Skin of body (tissue), 3 donors: Measurements from ENCODE around the gene SIGLEC12. TPM values are rescaled to one million over a fixed set of nuclear protein-coding genes. Genes with fewer than 3 reads are reported as not detected.
"Not testable (repeated sequence)": the region's sequence is repeated elsewhere in the genome, so short reads cannot be mapped to it uniquely, and the experiment has no call there.

ENCODE experiments used
- DNase-seq: peaks from one replicate; lab custom pipeline; 2025; lab: John Stamatoyannopoulos, UW
- small RNA-seq: library from RNA; depleted of rRNA; stranded (forward); fragments of <200 nt; gene quantifications from one replicate; pipeline ENCODE3, GENCODE V24; 2014; ENCODE audit warnings: low replicate concordance
- total RNA-seq: library from RNA; depleted of rRNA; stranded (reverse); fragments of >200 nt; gene quantifications from one replicate; pipeline ENCODE4 v1.2.3, GENCODE V29; 2014

SIGLEC12 gene
- total RNA-seq, 1 donor from 2014 or later: not detected

DNA sequence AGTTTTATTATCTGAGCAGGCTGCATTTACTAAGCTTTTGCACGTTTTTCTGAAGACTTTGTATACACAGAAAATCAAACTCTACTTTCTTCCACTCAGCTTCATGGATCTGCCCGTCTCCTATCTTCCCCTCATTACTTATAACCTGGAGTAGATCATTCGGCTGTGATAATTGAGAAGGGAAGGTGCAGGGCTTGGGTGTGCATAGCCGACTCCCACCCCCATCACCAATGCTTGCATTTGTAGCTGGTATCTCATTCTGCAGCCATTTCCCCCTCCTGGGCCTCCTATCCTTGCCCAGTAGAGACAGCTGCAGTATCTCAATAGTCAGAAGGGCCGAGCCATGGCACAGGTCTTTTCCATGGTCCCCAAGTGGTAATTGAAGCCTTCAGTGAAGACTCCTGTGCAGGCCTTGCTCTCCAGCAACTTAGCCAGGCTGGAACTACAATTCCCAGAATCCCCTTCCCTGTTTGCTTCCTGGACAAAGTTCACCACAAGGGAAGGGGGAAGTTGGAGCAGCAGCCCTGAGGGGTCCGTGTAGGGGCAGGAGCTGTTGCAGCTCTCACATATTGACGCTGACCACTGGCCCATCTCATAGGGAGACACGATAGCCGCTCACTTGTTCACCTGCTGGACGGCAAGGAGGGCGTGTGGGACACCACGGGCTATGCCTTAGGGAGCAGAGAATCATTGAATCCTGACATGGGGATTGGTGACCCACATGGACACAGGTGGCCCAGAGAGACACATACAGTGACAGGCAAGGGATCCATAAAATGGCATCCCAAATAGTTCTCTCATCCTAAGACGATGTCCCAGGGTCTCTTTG lies 41.2 kb downstream of the SIGLEC12 start:
- DNase-seq: no peak

- DNase-seq: no peak
These were observed 42.6 kb downstream of the SIGLEC12 start for GRCh38 chr19:51458899-51459505.

DNA sequence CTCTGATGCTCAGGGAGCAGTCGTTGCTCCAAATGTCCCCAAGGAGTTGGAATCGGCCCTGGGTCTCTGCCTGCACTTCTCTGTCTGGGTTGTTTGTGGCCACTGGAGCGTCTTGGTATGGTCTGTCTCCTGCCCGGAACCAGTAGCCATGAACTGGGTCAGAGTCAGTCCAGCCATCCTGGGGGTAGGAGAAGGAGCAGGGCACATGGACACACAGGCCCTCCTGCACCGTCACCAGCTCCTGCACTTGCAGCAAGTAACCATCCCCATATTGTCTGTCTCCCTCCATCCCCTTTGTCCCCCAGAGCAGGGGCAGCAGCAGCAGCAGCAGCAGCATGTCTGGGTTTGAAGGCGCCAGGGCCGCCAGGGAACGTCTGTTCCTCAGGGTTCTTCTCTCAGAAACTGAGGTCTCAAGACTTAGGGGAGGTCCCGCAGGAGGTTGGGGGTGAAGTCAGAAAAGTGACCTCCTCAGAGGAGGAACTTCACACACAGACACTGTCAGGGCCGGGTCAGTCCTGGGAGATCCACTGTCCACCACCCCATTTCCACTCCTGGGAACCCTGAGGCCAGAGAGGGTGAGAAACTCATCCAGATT lies 43.5 kb downstream of the SIGLEC12 start, which contains the start of gene SIGLEC8:
TSS of gene SIGLEC8 (minus strand) at position 404 of the 595 bp plus-strand sequence. CDS start at position 337, 67 bp downstream.
- no peak for DNase-seq

DNA sequence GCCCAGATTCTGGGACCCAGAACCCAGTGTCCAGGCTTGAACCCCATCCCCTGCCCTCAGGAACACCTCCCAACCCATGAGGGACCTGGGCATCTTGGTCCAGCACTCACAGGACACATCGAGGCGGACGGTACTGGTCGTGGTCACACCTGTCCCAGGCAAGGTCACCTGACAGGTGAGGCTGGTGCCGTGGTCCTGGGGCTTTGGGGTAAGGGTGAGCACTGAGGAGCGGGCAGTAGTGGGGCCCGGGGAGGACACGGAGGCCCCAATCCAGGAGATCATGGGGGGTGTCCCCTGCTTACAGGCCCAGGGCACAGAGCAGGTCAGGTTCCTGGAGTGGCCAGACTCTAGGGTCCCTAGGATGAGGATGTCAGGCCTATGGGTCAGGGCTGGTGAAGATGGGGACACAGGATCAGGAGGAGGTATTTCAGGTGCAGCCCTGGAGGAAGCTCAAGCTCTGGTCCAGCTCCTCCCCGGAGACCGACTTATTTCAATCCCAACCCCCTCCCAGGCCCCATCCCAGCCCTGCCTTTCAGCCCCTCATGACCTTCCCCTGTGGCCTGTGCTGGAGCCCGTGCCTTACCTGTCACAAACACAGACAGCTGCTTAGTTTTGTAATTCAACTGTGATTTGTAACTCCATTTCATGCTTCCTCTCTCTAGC lies 44.1 kb downstream of the SIGLEC12 start:
- DNase-seq: no peak

- DNase-seq: no peak
These were observed 44.9 kb downstream of the SIGLEC12 start for GRCh38 chr19:51456541-51457290.

DNA sequence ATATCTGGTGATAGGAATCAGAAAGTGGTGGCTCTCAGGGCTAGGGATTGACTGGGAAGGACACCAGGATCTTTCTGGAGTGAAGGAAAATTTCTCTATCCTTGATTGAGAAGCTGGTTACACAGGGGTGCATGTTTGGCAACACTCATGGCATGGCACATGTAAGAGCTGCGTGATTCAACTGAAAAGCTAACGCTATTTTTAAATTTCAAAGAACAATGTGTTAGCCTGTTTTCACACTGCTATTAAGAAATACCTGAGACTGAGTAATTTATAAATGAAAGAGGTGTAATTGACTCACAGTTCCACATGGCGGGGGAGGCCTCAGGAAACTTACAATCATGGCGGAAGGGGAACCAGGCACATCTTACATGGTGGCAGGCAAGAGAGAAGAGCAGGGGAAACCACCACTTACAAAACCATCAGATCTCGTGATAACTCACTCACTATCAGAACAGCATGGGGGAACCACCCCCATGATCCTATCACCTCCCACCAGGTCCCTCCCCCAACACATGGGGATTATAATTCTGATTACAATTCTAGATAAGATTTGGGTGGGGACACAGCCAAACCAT lies 50.8 kb downstream of the SIGLEC12 start:
- no peak for DNase-seq

- DNase-seq: no peak
These were observed 53.1 kb downstream of the SIGLEC12 start for GRCh38 chr19:51448411-51449016.

GRCh38 chr19:51448011-51448410 lies 53.6 kb downstream of the SIGLEC12 start:
- DNase-seq: no peak

DNA sequence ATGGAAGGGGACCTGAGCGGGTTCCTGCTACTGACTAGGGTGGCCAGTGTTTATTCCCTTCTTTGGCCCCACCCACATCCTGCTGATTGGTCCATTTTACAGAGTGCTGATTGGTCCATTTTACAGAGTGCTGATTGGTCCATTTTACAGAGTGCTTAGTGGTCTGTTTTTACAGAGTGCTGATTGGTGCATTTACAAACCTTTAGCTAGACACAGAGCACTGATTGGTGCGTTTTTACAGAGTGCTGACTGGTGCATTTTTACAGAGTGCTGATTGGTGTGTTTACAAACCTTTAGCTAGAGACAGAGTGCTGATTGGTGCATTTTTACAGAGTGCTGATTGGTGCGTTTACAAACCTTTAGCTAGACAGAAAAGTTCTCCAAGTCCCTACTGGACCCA lies 54.1 kb downstream of the SIGLEC12 start:
- not testable (repeated sequence) for DNase-seq

- no peak for DNase-seq
These were observed 59.9 kb downstream of the SIGLEC12 start for GRCh38 chr19:51441410-51442390.

Small RNA genes lying within 50 kb of the gene (small RNA-seq; reads per million reads assigned to genes)
- gene AC020914.3: not detected
- gene AC020914.5: not detected

Other genes with a start within 250 kb of the SIGLEC12 start
- gene IGLON5, start 190.2 kb downstream of the SIGLEC12 start, total RNA-seq: not detected
- 2.3 TPM for gene VSIG10L, start 159.7 kb downstream of the SIGLEC12 start, total RNA-seq
- 40.7 TPM for gene ETFB, start 135.4 kb downstream of the SIGLEC12 start, total RNA-seq
- not detected for gene CLDND2, start 132.8 kb downstream of the SIGLEC12 start, total RNA-seq
- gene NKG7, start 129.1 kb downstream of the SIGLEC12 start, total RNA-seq: 7.5 TPM
- not detected for gene LIM2, start 113.8 kb downstream of the SIGLEC12 start, total RNA-seq
- not detected for gene C19orf84, start 111.2 kb downstream of the SIGLEC12 start, total RNA-seq
- 1.7 TPM for gene SIGLEC10, start 84.2 kb downstream of the SIGLEC12 start, total RNA-seq
- gene SIGLEC8, start 43.3 kb downstream of the SIGLEC12 start, total RNA-seq: 0.59 TPM
- gene CEACAM18, start 23.3 kb downstream of the SIGLEC12 start, total RNA-seq: not detected
- 1.6 TPM for gene SIGLEC6, start 29.9 kb upstream of the SIGLEC12 start, total RNA-seq
- gene ZNF175, start 69.5 kb upstream of the SIGLEC12 start, total RNA-seq: 4.8 TPM
- gene SIGLEC5, start 128.6 kb upstream of the SIGLEC12 start, total RNA-seq: 1.4 TPM
- 1.6 TPM for gene SIGLEC14, start 145.0 kb upstream of the SIGLEC12 start, total RNA-seq
- 5.3 TPM for gene SPACA6, start 191.5 kb upstream of the SIGLEC12 start, total RNA-seq
- gene HAS1, start 222.2 kb upstream of the SIGLEC12 start, total RNA-seq: 2.0 TPM